DOHH2 (cell line): ENCODE data around the gene UPK1B.

Source experiments
- EZH2phosphoT487 ChIP-seq: fragments of 200-600 bp; sonication (generic); IDR thresholded peaks from 2 replicates; pipeline ENCODE4 v1.6.1; 2017; ENCODE audit warnings: borderline replicate concordance, mild to moderate bottlenecking, antibody characterized with exemption, low read length, moderate library complexity, mixed read lengths
- TF ChIP-seq, protein P1 (sequence below): fragments of 200-600 bp; sonication (generic); IDR thresholded peaks from one replicate; pipeline ENCODE4 v1.5.1; 2014; ENCODE audit warnings: antibody characterized with exemption, mild to moderate bottlenecking, low read depth, low read length; ENCODE audit not compliant: poor library complexity, severe bottlenecking

DNA sequence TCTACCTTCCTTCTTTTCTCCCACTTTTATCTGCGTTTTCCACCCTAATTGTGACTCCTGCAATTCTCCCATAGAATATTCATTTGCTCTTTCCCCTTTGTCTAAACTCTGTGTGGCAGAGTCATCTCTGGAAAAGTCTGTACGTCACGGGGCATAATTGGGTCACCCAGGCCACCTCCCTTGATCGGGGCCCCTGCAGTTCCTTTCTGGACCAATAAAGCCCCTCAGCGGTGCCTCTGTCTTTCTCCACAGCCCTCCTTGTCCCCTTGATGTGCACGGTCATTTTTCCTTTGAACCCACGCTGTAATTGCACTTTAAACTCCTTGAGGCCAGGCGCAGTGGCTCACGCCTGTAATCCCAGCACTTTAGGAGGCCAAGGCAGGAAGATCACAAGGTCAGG lies 10.7 kb downstream of the UPK1B start:
- TF ChIP-seq, protein P1, sequence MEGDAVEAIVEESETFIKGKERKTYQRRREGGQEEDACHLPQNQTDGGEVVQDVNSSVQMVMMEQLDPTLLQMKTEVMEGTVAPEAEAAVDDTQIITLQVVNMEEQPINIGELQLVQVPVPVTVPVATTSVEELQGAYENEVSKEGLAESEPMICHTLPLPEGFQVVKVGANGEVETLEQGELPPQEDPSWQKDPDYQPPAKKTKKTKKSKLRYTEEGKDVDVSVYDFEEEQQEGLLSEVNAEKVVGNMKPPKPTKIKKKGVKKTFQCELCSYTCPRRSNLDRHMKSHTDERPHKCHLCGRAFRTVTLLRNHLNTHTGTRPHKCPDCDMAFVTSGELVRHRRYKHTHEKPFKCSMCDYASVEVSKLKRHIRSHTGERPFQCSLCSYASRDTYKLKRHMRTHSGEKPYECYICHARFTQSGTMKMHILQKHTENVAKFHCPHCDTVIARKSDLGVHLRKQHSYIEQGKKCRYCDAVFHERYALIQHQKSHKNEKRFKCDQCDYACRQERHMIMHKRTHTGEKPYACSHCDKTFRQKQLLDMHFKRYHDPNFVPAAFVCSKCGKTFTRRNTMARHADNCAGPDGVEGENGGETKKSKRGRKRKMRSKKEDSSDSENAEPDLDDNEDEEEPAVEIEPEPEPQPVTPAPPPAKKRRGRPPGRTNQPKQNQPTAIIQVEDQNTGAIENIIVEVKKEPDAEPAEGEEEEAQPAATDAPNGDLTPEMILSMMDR, result no peak
- TF ChIP-seq EZH2phosphoT487, result no peak
